Measurements from ENCODE around the gene COMMD3.

Gene COMMD3

DNA sequence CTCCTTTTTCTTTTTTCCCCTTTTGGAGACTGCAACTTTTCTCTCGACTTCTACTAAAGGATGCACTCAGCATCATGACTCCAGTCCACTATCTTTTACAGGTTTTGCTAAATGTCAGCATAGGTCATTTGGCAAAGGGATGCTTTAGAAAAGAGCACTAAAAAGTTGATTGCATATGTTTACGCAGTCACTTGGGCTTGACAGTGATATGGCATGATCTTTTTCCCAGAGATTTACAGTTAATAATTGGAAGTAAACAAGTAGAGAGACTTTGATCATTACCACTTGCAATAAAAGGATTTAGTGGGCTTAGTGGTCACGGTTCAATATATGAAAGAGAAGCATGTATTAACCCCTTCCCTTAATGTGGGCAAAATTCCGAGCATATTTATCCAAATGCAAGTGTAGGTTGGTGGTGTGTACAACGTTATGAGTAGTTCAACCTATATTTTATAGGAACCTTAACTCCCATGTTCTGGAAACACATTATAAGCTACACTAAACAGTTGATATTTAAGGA lies 6.5 kb downstream of the COMMD3 start:
- peak overlapping the region; percentile 73 for H3K4me2 ChIP-seq (ENCODE audit: insufficient read depth, low read length)
- peaks cover 51% of the 10 kb centered on the region for H3K79me2 ChIP-seq (ENCODE audit: insufficient read depth, low read length)
- peaks cover 29% of the 10 kb centered on the region for H3K27me3 ChIP-seq (ENCODE audit: insufficient read depth, low read length, poor library complexity)
- no peak for TF ChIP-seq EZH2 (IDR thresholded peaks at IDR 0.05; ENCODE audit: borderline replicate concordance, low read depth, low read length, severe bottlenecking)
- TF ChIP-seq, protein P1, sequence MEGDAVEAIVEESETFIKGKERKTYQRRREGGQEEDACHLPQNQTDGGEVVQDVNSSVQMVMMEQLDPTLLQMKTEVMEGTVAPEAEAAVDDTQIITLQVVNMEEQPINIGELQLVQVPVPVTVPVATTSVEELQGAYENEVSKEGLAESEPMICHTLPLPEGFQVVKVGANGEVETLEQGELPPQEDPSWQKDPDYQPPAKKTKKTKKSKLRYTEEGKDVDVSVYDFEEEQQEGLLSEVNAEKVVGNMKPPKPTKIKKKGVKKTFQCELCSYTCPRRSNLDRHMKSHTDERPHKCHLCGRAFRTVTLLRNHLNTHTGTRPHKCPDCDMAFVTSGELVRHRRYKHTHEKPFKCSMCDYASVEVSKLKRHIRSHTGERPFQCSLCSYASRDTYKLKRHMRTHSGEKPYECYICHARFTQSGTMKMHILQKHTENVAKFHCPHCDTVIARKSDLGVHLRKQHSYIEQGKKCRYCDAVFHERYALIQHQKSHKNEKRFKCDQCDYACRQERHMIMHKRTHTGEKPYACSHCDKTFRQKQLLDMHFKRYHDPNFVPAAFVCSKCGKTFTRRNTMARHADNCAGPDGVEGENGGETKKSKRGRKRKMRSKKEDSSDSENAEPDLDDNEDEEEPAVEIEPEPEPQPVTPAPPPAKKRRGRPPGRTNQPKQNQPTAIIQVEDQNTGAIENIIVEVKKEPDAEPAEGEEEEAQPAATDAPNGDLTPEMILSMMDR (IDR thresholded peaks at IDR 0.05; ENCODE audit: borderline replicate concordance, extremely low read depth, low read length, poor library complexity, severe bottlenecking) = no peak
- peaks cover 3% of the 10 kb centered on the region for H3K9me3 ChIP-seq (ENCODE audit: insufficient read depth, low read length, severe bottlenecking)
- peak overlapping the region; percentile 58 to 72; a peak in 3 of 4 replicates for H3K4me3 ChIP-seq (ENCODE audit: low read depth in 1 of 2, low read length in 2 of 2)
- peaks cover 72% of the 10 kb centered on the region for H3K4me1 ChIP-seq (ENCODE audit: insufficient read depth, low read length)
- no peak for DNase-seq
- no peak for ATAC-seq (ENCODE audit: insufficient read depth, low read depth)
- peak overlapping the region; percentile 63 for H3K9ac ChIP-seq (ENCODE audit: low read depth, low read length)
- H2AFZ ChIP-seq (ENCODE audit: low read depth, low read length) = no peak overlapping the region
- no peak overlapping the region for H3K27ac ChIP-seq (ENCODE audit: low read length)
- H4K20me1 ChIP-seq (ENCODE audit: insufficient read depth, low read length) = peaks cover 27% of the 10 kb centered on the region
- H3K36me3 ChIP-seq (ENCODE audit: insufficient read depth, low read length) = peaks cover 17% of the 10 kb centered on the region

DNA sequence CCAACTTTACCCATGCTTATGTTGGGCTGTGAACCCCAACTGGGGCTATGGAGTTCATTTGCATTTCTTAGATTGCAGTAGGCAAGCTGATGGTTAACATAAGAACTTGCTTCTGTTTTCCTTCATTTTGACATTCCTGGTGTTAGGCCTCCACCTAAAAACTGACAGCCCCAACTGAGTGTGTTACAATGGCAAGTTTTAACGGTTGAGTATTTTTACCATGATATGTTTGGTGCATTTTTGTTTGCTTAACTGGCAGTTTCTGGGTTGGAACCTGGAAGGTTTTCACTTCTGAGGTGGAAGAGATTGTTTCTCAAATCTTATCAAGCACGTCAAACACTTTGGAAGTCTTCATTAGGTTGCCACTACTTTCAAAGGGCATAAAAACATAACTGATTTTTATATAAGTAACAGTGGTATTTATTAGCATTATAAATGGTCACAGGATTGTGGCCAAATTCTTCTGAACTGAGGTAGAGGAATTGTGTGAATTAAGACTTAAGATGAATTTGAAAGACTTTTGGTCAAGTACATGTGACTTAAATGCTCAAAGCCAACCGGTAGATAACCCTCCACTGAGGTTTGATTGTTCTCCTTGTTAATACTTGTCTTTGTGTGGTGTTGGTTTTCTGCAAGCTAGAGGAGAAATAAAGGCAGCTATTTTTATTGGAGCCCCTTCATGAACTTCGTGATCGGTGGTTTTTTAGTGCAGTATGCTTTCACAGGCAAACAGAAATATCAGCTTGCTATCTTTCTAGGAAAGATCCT lies 7.5 kb downstream of the COMMD3 start:
- TF ChIP-seq, protein P1 (IDR thresholded peaks at IDR 0.05; ENCODE audit: borderline replicate concordance, extremely low read depth, low read length, poor library complexity, severe bottlenecking) = no peak
- peak; percentile 52 for TF ChIP-seq EZH2 (IDR thresholded peaks at IDR 0.05; ENCODE audit: borderline replicate concordance, low read depth, low read length, severe bottlenecking)
- peak overlapping the region; percentile 73 for H3K4me2 ChIP-seq (ENCODE audit: insufficient read depth, low read length)
- peaks cover 44% of the 10 kb centered on the region for H3K79me2 ChIP-seq (ENCODE audit: insufficient read depth, low read length)
- DNase-seq (no peak), ATAC-seq (ENCODE audit: insufficient read depth, low read depth) (no peak)
- H3K4me1 ChIP-seq (ENCODE audit: insufficient read depth, low read length) = peaks cover 61% of the 10 kb centered on the region
- peaks cover 29% of the 10 kb centered on the region for H3K27me3 ChIP-seq (ENCODE audit: insufficient read depth, low read length, poor library complexity)
- no peak overlapping the region for H2AFZ ChIP-seq (ENCODE audit: low read depth, low read length)
- peaks cover 3% of the 10 kb centered on the region for H3K9me3 ChIP-seq (ENCODE audit: insufficient read depth, low read length, severe bottlenecking)
- H3K9ac ChIP-seq (ENCODE audit: low read depth, low read length) = no peak overlapping the region
- peak overlapping the region in 1 of 2 experiments; percentile 72; a peak in 1 of 4 replicates for H3K4me3 ChIP-seq (ENCODE audit: low read depth in 1 of 2, low read length in 2 of 2)
- no peak overlapping the region for H3K27ac ChIP-seq (ENCODE audit: low read length)
- H3K36me3 ChIP-seq (ENCODE audit: insufficient read depth, low read length) = peaks cover 25% of the 10 kb centered on the region
- peaks cover 25% of the 10 kb centered on the region for H4K20me1 ChIP-seq (ENCODE audit: insufficient read depth, low read length)

DNA sequence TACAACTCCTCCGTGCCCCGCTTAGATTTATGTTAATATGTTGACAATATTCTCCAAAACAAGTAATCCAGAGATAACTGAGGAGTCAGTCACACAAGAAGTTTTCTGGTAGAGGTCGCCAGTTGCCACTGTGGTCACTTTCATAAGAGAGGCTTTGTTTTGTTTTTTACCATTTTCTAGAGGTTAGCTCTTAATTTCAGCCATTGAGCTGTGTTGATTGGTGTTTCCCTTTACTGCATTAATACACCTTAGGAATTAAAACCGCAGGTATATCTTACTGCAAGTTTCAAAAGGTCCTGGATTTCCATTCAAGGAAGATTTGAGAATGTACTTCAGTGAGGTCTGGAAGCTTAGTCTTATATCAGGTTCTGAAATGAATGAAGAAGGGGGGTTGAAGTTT lies 8.2 kb downstream of the COMMD3 start:
- Histone ChIP-seq H3K79me2 (ENCODE audit: insufficient read depth, low read length) (peaks cover 44% of the 10 kb centered on the region), H3K4me2 (ENCODE audit: insufficient read depth, low read length) (peak overlapping the region; percentile 73), H3K4me1 (ENCODE audit: insufficient read depth, low read length) (peaks cover 54% of the 10 kb centered on the region), H3K27ac (ENCODE audit: low read length) (no peak overlapping the region), H3K9me3 (ENCODE audit: insufficient read depth, low read length, severe bottlenecking) (peaks cover 3% of the 10 kb centered on the region), H3K36me3 (ENCODE audit: insufficient read depth, low read length) (peaks cover 32% of the 10 kb centered on the region), H3K4me3 (ENCODE audit: low read depth in 1 of 2, low read length in 2 of 2) (peak overlapping the region in 1 of 2 experiments; percentile 67; a peak in 2 of 4 replicates), H4K20me1 (ENCODE audit: insufficient read depth, low read length) (peaks cover 25% of the 10 kb centered on the region), H2AFZ (ENCODE audit: low read depth, low read length) (no peak overlapping the region), H3K27me3 (ENCODE audit: insufficient read depth, low read length, poor library complexity) (peaks cover 29% of the 10 kb centered on the region), H3K9ac (ENCODE audit: low read depth, low read length) (peak overlapping the region; percentile 56; the same call in 1 of the 2 replicates)
- DNase-seq (no peak), ATAC-seq (ENCODE audit: insufficient read depth, low read depth) (no peak)
- TF ChIP-seq, protein P1 (IDR thresholded peaks at IDR 0.05; ENCODE audit: borderline replicate concordance, extremely low read depth, low read length, poor library complexity, severe bottlenecking) = no peak
- TF ChIP-seq EZH2 (IDR thresholded peaks at IDR 0.05; ENCODE audit: borderline replicate concordance, low read depth, low read length, severe bottlenecking) = no peak

Data from DND-41 (cell line).